Kidney (tissue), 14 donors: ENCODE data around the gene SLC2A10. TPM values are rescaled to one million over a fixed set of nuclear protein-coding genes. Genes with fewer than 3 reads are reported as not detected.

Source experiments
- DNase-seq, 5 donors: peaks; one replicate each; pipeline ENCODE4 v3.0.0-alpha.2; 2013 to 2020
- FAIRE-seq: peaks from 2 replicates; lab custom pipeline; 2012; peaks lifted over from hg19 to GRCh38; lab: Jason Lieb, UNC
- H3K27ac ChIP-seq, 2 donors: one replicate each; pipeline ENCODE4 v1.7.0; 2013; ENCODE audit warnings: low read depth in 2 of 2, low read length in 2 of 2, inconsistent platforms in 1 of 2
- H3K27me3 ChIP-seq: one replicate; pipeline ENCODE4 v1.7.1; 2013; ENCODE audit warnings: low read length, inconsistent platforms; ENCODE audit not compliant: control insufficient read depth, insufficient read depth
- H3K36me3 ChIP-seq, 3 donors: one replicate each; pipeline versions ENCODE4 v1.7.0 to v1.7.1; 2013; ENCODE audit warnings: low read length in 3 of 3, control low read depth in 1 of 3, inconsistent platforms in 1 of 3; ENCODE audit not compliant: insufficient read depth in 3 of 3, control insufficient read depth in 2 of 3
- H3K4me1 ChIP-seq, 3 donors: one replicate each; pipeline versions ENCODE4 v1.7.0 to v1.7.1; 2013; ENCODE audit warnings: low read length in 3 of 3, inconsistent platforms in 1 of 3, low read depth in 1 of 3; ENCODE audit not compliant: control insufficient read depth in 2 of 3, insufficient read depth in 2 of 3
- H3K4me3 ChIP-seq, 3 donors: one replicate each; pipeline versions ENCODE4 v1.7.0 to v1.8.1; 2013; ENCODE audit warnings: low read length in 3 of 3, control low read depth in 1 of 3, inconsistent platforms in 1 of 3
- H3K9ac ChIP-seq, 3 donors: one replicate each; pipeline versions ENCODE4 v1.7.0 to v1.7.1; 2013; ENCODE audit warnings: low read length in 3 of 3, control low read depth in 1 of 3, inconsistent platforms in 1 of 3
- H3K9me3 ChIP-seq, 3 donors: one replicate each; pipeline versions ENCODE4 v1.7.0 to v1.7.1; 2013; ENCODE audit warnings: low read length in 3 of 3, control low read depth in 1 of 3, inconsistent platforms in 1 of 3; ENCODE audit not compliant: control insufficient read depth in 2 of 3, insufficient read depth in 1 of 3
- CTCF ChIP-seq: IDR thresholded peaks from 3 replicates; pipeline ENCODE4 v1.5.1; 2012; ENCODE audit warnings: mild to moderate bottlenecking, moderate library complexity, borderline replicate concordance; ENCODE audit not compliant: insufficient read depth; ENCODE audit errors: extremely low read depth
- intact Hi-C: fragments of 100-400 bp; cut with DNase I; formaldehyde crosslinking; loops from one replicate; pipeline ENCODE4 v1.11.1; 2022
- polyA plus RNA-seq: library from polyadenylated mRNA; stranded (reverse); fragments of 350-450 nt; fragmentation: Illumina TruSeq; extraction: RNeasy Lipid Tissue Mini Kit (QIAGEN cat#74804); gene quantifications from one replicate; pipeline ENCODE4 v1.2.3, GENCODE V29; 2014; ENCODE audit warnings: low read depth, low replicate concordance; ENCODE audit not compliant: insufficient read depth
- total RNA-seq: library from RNA; stranded (reverse); fragmentation: NEBNext Ultra II Directional; extraction: Animal tissue kit (Norgen Biotek cat#: 25700); gene quantifications from one replicate; pipeline ENCODE4 v1.2.1, GENCODE V29; 2021
- donor health status: control.
- donor health status: control.
- donor health status: control.
- donor health status: control.
- donor health status: control.
- donor health status: DM: yes; HTN: yes; CAD: no.
- donor health status: Normal renal cell carcinoma (clear cell type).

The SLC2A10 gene
- total and polyA plus RNA-seq, 2 donors from 2014 or later: 3.7 to 7.1 TPM

DNA sequence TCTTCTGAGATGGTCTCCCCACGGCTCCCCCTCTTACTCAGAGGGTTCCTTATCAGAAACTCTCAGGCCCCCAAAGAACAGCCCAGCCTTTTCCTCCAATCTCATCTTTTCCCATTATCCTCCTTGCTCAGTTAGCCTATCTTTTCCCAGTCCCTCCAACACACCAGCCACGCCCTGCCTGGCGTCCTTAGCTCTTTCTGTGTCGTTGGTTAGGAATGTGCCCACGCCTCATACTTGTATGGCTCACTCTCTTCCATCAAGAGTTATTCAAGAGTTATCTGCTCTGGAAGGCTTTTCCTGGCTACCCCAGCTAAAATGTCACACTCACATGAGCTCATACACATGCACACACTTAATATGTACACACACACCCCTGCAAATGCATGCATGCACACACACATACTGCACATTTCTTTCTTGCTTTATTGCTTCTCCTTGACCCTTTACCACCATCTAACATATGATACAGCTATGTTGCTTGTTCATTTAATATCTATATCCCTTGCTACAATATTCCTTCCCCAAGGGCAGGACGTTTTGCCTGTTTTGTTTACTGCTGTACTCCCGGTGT is 37.6 kb downstream of the SLC2A10 start:
- FAIRE-seq: no peak
- Histone ChIP-seq H3K27me3 (no peaks in the 10 kb centered on the region), H3K9ac (no peak overlapping the region), H3K4me1 (no peaks in the 10 kb centered on the region), H3K9me3 (no peaks in the 10 kb centered on the region), H3K27ac (no peak overlapping the region), H3K36me3 (no peaks in the 10 kb centered on the region), H3K4me3 (no peak overlapping the region)
- no peak for TF ChIP-seq CTCF
- intact Hi-C loops: no loop called here
- DNase-seq: no peak

- Histone ChIP-seq H3K4me1 (no peaks in the 10 kb centered on the region), H3K27ac (no peak overlapping the region), H3K9me3 (no peaks in the 10 kb centered on the region), H3K9ac (no peak overlapping the region), H3K36me3 (no peaks in the 10 kb centered on the region), H3K27me3 (no peaks in the 10 kb centered on the region), H3K4me3 (no peak overlapping the region)
- DNase-seq (no peak), FAIRE-seq (no peak)
- TF ChIP-seq CTCF: no peak
- intact Hi-C loops: no loop called here
These were observed 39.7 kb downstream of the SLC2A10 start for GRCh38 chr20:46749147-46749546.

GRCh38 chr20:46751856-46752255 is 42.4 kb downstream of the SLC2A10 start:
- Histone ChIP-seq H3K36me3 (no peaks in the 10 kb centered on the region), H3K4me3 (no peak overlapping the region), H3K27me3 (no peaks in the 10 kb centered on the region), H3K27ac (no peak overlapping the region), H3K4me1 (no peaks in the 10 kb centered on the region), H3K9me3 (no peaks in the 10 kb centered on the region), H3K9ac (no peak overlapping the region)
- FAIRE-seq: no peak
- TF ChIP-seq CTCF: no peak
- no peak for DNase-seq
- intact Hi-C loops: loop anchor here (10.0 kb wide), 2 partner anchors 403 to 633 kb away; no protein-coding TSS in a partner anchor

DNA sequence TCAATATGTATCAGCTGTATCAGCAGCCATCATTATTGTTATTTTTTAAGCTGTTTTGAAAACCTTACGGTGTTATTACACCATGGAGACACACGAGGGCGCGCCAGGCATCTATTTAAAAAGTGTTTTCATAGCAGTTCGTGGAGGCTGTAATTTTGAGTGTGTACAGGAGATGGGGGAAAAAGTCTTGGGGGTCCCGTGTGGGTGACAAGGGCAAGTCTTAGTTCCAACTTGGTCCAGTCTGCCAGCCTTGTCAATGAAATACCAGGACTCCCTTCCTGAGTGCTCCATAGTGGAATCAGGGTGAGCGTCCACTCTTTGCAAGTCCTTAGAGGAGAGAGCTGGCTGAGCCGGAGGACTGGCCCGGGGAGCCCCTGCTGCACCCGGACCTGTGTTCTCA is 43.3 kb downstream of the SLC2A10 start:
- no peaks in the 10 kb centered on the region for H3K27me3 ChIP-seq
- H3K36me3 ChIP-seq: no peaks in the 10 kb centered on the region
- no peaks in the 10 kb centered on the region for H3K9me3 ChIP-seq
- no peaks in the 10 kb centered on the region for H3K4me1 ChIP-seq
- FAIRE-seq (no peak), DNase-seq (peak in 4 of 5 donors; percentile 65 to 80 (median 70))
- intact Hi-C loops: loop anchor here (10.0 kb wide), 2 partner anchors 402 to 632 kb away; no protein-coding TSS in a partner anchor
- H3K9ac ChIP-seq: no peak overlapping the region
- TF ChIP-seq CTCF: peak; percentile 60
- H3K4me3 ChIP-seq: no peak overlapping the region
- no peak overlapping the region for H3K27ac ChIP-seq
